ENCODE measurements around the gene GSTM1.

GSTM1 gene

DNA sequence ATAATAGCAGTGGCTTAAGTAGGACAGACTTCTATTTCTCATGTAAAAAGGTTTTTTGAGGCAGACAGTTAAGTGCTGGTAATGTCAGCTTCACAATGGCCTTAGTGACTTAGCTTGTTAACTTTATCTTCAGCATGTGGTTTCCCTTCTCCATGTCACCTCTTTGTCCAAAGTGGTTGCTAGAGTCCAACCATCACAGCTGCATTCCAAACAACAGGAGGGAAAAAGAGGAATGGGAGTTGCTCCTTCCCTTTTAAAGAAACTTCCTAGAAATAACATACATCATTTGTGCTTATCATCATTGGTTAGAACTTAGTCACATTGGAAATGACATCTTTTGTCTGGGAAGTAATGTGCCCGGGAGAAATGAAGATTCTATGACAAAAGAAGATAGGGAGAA lies 34.4 kb downstream of the GSTM1 start:
- Histone ChIP-seq H3K27ac (no peak overlapping the region), H3K9me3 (no peaks in the 10 kb centered on the region), H3K36me3 (no peaks in the 10 kb centered on the region), H3K4me1 (ENCODE audit: control insufficient read depth in 1 of 2, insufficient read depth in 1 of 2, low read depth in 1 of 2, low read length in 1 of 2) (no peaks in the 10 kb centered on the region), H3K4me3 (ENCODE audit: low read depth in 1 of 2, low read length in 1 of 2) (no peak overlapping the region), H3K27me3 (no peaks in the 10 kb centered on the region)
- TF ChIP-seq, protein P1, sequence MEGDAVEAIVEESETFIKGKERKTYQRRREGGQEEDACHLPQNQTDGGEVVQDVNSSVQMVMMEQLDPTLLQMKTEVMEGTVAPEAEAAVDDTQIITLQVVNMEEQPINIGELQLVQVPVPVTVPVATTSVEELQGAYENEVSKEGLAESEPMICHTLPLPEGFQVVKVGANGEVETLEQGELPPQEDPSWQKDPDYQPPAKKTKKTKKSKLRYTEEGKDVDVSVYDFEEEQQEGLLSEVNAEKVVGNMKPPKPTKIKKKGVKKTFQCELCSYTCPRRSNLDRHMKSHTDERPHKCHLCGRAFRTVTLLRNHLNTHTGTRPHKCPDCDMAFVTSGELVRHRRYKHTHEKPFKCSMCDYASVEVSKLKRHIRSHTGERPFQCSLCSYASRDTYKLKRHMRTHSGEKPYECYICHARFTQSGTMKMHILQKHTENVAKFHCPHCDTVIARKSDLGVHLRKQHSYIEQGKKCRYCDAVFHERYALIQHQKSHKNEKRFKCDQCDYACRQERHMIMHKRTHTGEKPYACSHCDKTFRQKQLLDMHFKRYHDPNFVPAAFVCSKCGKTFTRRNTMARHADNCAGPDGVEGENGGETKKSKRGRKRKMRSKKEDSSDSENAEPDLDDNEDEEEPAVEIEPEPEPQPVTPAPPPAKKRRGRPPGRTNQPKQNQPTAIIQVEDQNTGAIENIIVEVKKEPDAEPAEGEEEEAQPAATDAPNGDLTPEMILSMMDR (IDR thresholded peaks at IDR 0.05), result no peak

DNA sequence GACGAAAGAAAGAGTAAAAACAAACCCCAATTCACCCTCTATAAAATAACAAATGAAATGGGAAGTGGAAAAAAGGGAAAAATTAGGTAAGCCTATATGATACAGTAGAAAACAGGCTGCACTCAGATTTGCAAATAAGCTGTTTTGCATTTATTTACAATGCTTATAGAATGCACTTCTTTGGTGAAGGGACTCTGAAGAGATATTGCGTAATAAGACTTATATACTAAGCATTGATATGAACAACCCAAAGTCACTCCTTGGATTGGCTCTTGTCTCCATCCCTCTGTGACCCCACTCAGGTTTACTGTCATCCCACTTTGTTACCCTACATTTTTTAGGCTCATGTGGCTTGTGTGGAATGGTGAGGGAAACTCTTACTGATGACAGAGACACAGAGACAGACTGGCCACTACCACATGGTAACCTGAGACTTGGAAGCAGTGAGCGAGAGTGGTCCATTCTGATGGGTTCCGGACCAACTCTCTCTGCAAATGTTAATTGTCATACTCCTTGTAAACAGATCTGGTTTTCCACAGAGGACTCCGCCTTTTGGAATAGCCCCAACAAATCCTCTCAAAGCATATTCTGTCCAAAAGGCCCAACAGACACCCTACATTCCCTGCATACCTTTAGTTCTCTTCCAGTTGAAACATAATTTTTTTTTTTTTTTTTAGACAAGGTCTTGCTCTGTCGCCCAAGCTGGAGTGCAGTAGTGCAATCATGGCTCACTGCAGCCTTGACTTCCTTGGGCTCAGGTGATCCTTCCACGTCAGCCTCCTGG lies 35.5 kb downstream of the GSTM1 start:
- Histone ChIP-seq H3K4me3 (ENCODE audit: low read depth in 1 of 2, low read length in 1 of 2) (no peak overlapping the region), H3K36me3 (no peaks in the 10 kb centered on the region), H3K27ac (no peak overlapping the region), H3K9me3 (no peaks in the 10 kb centered on the region), H3K4me1 (ENCODE audit: control insufficient read depth in 1 of 2, insufficient read depth in 1 of 2, low read depth in 1 of 2, low read length in 1 of 2) (no peaks in the 10 kb centered on the region), H3K27me3 (no peaks in the 10 kb centered on the region)
- TF ChIP-seq, protein P1 (IDR thresholded peaks at IDR 0.05), result no peak

DNA sequence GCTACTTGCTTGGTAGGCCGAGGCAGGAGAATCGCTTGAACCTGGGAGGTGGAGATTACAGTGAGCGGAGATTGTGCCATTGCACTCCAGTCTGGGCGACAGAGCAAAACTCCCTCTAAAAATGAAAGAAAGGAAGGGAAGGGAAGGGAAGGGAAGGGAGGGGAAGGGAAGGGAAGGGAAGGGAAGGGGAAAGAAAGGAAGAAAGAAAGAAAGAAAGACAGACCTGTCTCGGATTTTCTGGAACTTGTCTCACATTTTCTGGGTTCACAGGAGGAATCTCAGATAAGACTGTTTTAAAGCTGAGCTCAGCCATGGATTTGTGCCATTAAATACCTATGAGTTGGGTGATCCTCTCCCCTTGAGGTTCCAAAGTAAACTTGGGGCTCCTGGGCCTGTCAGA lies 37.3 kb downstream of the GSTM1 start:
- no peak overlapping the region for H3K4me3 ChIP-seq (ENCODE audit: low read depth in 1 of 2, low read length in 1 of 2)
- no peaks in the 10 kb centered on the region for H3K4me1 ChIP-seq (ENCODE audit: control insufficient read depth in 1 of 2, insufficient read depth in 1 of 2, low read depth in 1 of 2, low read length in 1 of 2)
- H3K27me3 ChIP-seq, result no peaks in the 10 kb centered on the region
- TF ChIP-seq, protein P1 (IDR thresholded peaks at IDR 0.05), result no peak
- H3K36me3 ChIP-seq, result no peaks in the 10 kb centered on the region
- H3K27ac ChIP-seq, result no peak overlapping the region
- no peaks in the 10 kb centered on the region for H3K9me3 ChIP-seq

DNA sequence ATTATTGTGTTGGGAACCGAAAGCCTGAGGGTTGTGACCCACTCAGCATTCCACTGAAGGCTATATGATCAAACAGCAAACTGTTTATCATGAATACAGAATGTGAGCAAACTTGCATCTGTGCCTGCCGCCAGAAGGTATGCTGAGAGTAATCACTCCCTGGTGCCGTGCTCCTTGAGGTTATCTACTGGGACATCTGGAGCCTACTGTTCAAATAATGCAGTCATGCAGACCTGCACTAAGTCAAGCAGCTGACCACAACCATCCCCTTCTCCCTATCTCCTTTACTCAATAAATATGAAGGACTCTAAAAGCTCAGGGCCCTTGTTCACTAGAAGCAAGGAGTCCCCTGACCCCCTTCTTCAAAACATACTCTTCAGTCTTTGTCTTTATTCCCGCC lies 37.9 kb downstream of the GSTM1 start:
- TF ChIP-seq, protein P1 (IDR thresholded peaks at IDR 0.05), result no peak
- H3K9me3 ChIP-seq, result no peaks in the 10 kb centered on the region

DNA sequence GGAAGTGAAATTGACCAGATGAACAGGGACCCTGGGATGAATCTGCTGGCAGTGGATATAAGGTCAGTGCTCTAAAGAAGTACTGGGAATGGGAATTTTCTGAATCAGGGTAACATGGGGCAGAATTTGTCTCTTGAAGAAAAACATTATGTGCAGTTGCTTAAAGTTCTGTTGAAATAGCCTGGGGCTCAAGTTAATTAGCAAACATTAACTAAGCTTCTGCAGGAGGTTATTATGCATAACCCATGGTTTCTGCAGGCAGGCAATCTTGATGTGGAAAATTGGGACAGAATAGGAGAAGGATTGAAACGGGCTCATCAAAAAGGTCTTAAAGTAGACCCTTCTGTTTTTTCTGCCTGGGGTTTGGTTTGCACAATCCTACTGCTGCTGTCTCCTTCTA lies 38.4 kb downstream of the GSTM1 start:
- no peaks in the 10 kb centered on the region for H3K27me3 ChIP-seq
- no peaks in the 10 kb centered on the region for H3K9me3 ChIP-seq
- H3K27ac ChIP-seq, result no peak overlapping the region
- H3K4me1 ChIP-seq (ENCODE audit: control insufficient read depth in 1 of 2, insufficient read depth in 1 of 2, low read depth in 1 of 2, low read length in 1 of 2), result no peaks in the 10 kb centered on the region
- H3K4me3 ChIP-seq (ENCODE audit: low read depth in 1 of 2, low read length in 1 of 2), result no peak overlapping the region
- no peaks in the 10 kb centered on the region for H3K36me3 ChIP-seq
- TF ChIP-seq, protein P1 (IDR thresholded peaks at IDR 0.05), result no peak

More for the DNA sequence above, 37.9 kb downstream of the GSTM1 start:
- Histone ChIP-seq H3K27me3 (no peaks in the 10 kb centered on the region), H3K4me1 (ENCODE audit: control insufficient read depth in 1 of 2, insufficient read depth in 1 of 2, low read depth in 1 of 2, low read length in 1 of 2) (no peaks in the 10 kb centered on the region), H3K36me3 (no peaks in the 10 kb centered on the region), H3K27ac (no peak overlapping the region), H3K4me3 (ENCODE audit: low read depth in 1 of 2, low read length in 1 of 2) (no peak overlapping the region)

All from neutrophil (primary cell).